ENCODE measurements around the gene TFF1.

The TFF1 gene

GRCh38 chr21:42352441-42353095, 13.8 kb downstream of the TFF1 start:
- Histone ChIP-seq H3K36me3 (ENCODE audit: insufficient read depth) (no peaks in the 10 kb centered on the region), H4K20me1 (ENCODE audit: insufficient read depth) (no peaks in the 10 kb centered on the region), H3K9ac (no peak overlapping the region), H3K4me3 (IDR thresholded peaks at IDR 0.05; ENCODE audit: insufficient read depth, low read depth, low read length) (no peak overlapping the region), H3K4me2 (no peak overlapping the region), H2AFZ (ENCODE audit: low read depth) (no peak overlapping the region), H3K27me3 (ENCODE audit: insufficient read depth, low read depth) (peaks cover 37% of the 10 kb centered on the region), H3K79me2 (ENCODE audit: insufficient read depth, low read depth) (no peaks in the 10 kb centered on the region), H3K27ac (no peak overlapping the region), H3K4me1 (ENCODE audit: low read depth, poor library complexity, severe bottlenecking) (no peaks in the 10 kb centered on the region)
- TF ChIP-seq CTCF (conservative IDR thresholded peaks at IDR 0.05; ENCODE audit: low read depth, low read length): no peak

- Histone ChIP-seq H3K4me3 (IDR thresholded peaks at IDR 0.05; ENCODE audit: insufficient read depth, low read depth, low read length) (no peak overlapping the region), H3K36me3 (ENCODE audit: insufficient read depth) (no peaks in the 10 kb centered on the region), H2AFZ (ENCODE audit: low read depth) (no peak overlapping the region), H3K4me1 (ENCODE audit: low read depth, poor library complexity, severe bottlenecking) (no peaks in the 10 kb centered on the region), H3K4me2 (no peak overlapping the region), H3K9ac (no peak overlapping the region), H3K27ac (no peak overlapping the region), H3K27me3 (ENCODE audit: insufficient read depth, low read depth) (peaks cover 42% of the 10 kb centered on the region), H3K79me2 (ENCODE audit: insufficient read depth, low read depth) (no peaks in the 10 kb centered on the region), H4K20me1 (ENCODE audit: insufficient read depth) (no peaks in the 10 kb centered on the region)
- TF ChIP-seq CTCF (conservative IDR thresholded peaks at IDR 0.05; ENCODE audit: low read depth, low read length): no peak
Observed at GRCh38 chr21:42351626-42352440, 14.5 kb downstream of the TFF1 start.

GRCh38 chr21:42350927-42351426, 15.4 kb downstream of the TFF1 start, which contains the start of gene TFF2:
TSS of gene TFF2 (minus strand) at chr21:42350994. CDS start at chr21:42350957, 37 bp downstream.
- no peak within 1 kb of the TSS for H2AFZ ChIP-seq (ENCODE audit: low read depth)
- no peaks in the 10 kb centered on the region for H3K36me3 ChIP-seq (ENCODE audit: insufficient read depth)
- H3K9ac ChIP-seq: no peak within 1 kb of the TSS
- H3K4me1 ChIP-seq (ENCODE audit: low read depth, poor library complexity, severe bottlenecking): no peaks in the 10 kb centered on the region
- no peak within 1 kb of the TSS for H3K4me2 ChIP-seq
- H3K4me3 ChIP-seq (IDR thresholded peaks at IDR 0.05; ENCODE audit: insufficient read depth, low read depth, low read length): no peak within 1 kb of the TSS
- H3K79me2 ChIP-seq (ENCODE audit: insufficient read depth, low read depth): no peaks in the 10 kb centered on the region
- TF ChIP-seq CTCF (conservative IDR thresholded peaks at IDR 0.05; ENCODE audit: low read depth, low read length): no peak
- no peak within 1 kb of the TSS for H3K27ac ChIP-seq
- no peaks in the 10 kb centered on the region for H4K20me1 ChIP-seq (ENCODE audit: insufficient read depth)
- H3K27me3 ChIP-seq (ENCODE audit: insufficient read depth, low read depth): peaks cover 42% of the 10 kb centered on the region

- Histone ChIP-seq H3K4me3 (IDR thresholded peaks at IDR 0.05; ENCODE audit: insufficient read depth, low read depth, low read length) (no peak overlapping the region), H3K27ac (no peak overlapping the region), H3K79me2 (ENCODE audit: insufficient read depth, low read depth) (no peaks in the 10 kb centered on the region), H2AFZ (ENCODE audit: low read depth) (no peak overlapping the region), H4K20me1 (ENCODE audit: insufficient read depth) (no peaks in the 10 kb centered on the region), H3K4me2 (no peak overlapping the region), H3K36me3 (ENCODE audit: insufficient read depth) (no peaks in the 10 kb centered on the region), H3K9ac (no peak overlapping the region), H3K27me3 (ENCODE audit: insufficient read depth, low read depth) (peaks cover 36% of the 10 kb centered on the region), H3K4me1 (ENCODE audit: low read depth, poor library complexity, severe bottlenecking) (no peaks in the 10 kb centered on the region)
- TF ChIP-seq CTCF (conservative IDR thresholded peaks at IDR 0.05; ENCODE audit: low read depth, low read length): no peak
Observed at GRCh38 chr21:42350318-42350910, 15.9 kb downstream of the TFF1 start.
